Sigmoid colon (tissue), 7 donors: Measurements from ENCODE around the gene CYP8B1. TPM values are rescaled to one million over a fixed set of nuclear protein-coding genes. Genes with fewer than 3 reads are reported as not detected.

Experiments
- DNase-seq: peaks from one replicate; pipeline ENCODE4 v3.0.0-alpha.2; 2019
- H3K27ac ChIP-seq, 4 donors: fragments of 200-600 bp; sonication (generic); one replicate each; pipeline ENCODE4 v1.5.1; 2016 to 2019; ENCODE audit warnings: mild to moderate bottlenecking in 1 of 4
- H3K27me3 ChIP-seq, 3 donors: fragments of 200-600 bp; sonication (generic); one replicate each; pipeline ENCODE4 v1.5.1; 2019; ENCODE audit warnings: mild to moderate bottlenecking in 1 of 3
- H3K36me3 ChIP-seq, 4 donors: fragments of 200-600 bp; sonication (generic); one replicate each; pipeline ENCODE4 v1.5.1; 2016 to 2019
- H3K4me1 ChIP-seq, 4 donors: fragments of 200-600 bp; sonication (generic); one replicate each; pipeline ENCODE4 v1.5.1; 2017 to 2019
- H3K4me3 ChIP-seq, 4 donors: fragments of 200-600 bp; sonication (generic); one replicate each; pipeline ENCODE4 v1.5.1; 2017 to 2019; ENCODE audit warnings: mild to moderate bottlenecking in 2 of 4, moderate library complexity in 1 of 4
- H3K9me3 ChIP-seq, 4 donors: fragments of 200-600 bp in 3 of 4; sonication (generic) in 3 of 4; one replicate each; pipeline versions ENCODE4 v1.5.1 to v1.6.1; 2013 to 2019
- CTCF ChIP-seq, 4 experiments: fragments of 450-650 bp in 3 of 4; fragments of 200-600 bp in 1 of 4; IDR thresholded peaks; one replicate each; pipeline ENCODE4 v1.5.1; 2016 to 2019; ENCODE audit warnings: antibody characterized with exemption in 4 of 4, mild to moderate bottlenecking in 3 of 4, moderate library complexity in 2 of 4
- EP300 ChIP-seq, 4 donors: sonication (generic); formaldehyde crosslinking; IDR thresholded peaks; one replicate each; pipeline ENCODE4 v1.6.1; 2017; ENCODE audit warnings: antibody characterized with exemption in 4 of 4
- POLR2A ChIP-seq, 2 donors: fragments of 450-650 bp; IDR thresholded peaks; one replicate each; pipeline ENCODE4 v1.6.1; 2016; ENCODE audit warnings: antibody characterized with exemption in 2 of 2, mild to moderate bottlenecking in 2 of 2, moderate library complexity in 2 of 2
- POLR2AphosphoS5 ChIP-seq, 4 donors: sonication (generic); formaldehyde crosslinking; IDR thresholded peaks; one replicate each; pipeline ENCODE4 v1.6.1; 2017; ENCODE audit warnings: antibody characterized with exemption in 4 of 4
- WGBS, 2 donors: extraction: QIAGEN DNeasy Blood & Tissue Kit; methylation state at CpG; one replicate each; pipeline ENCODE4 v1.1.7; 2013; 5-methylcytosine and 5-hydroxymethylcytosine counted together
- intact Hi-C: fragments of 100-400 bp; cut with DNase I; formaldehyde crosslinking; loops from one replicate; pipeline ENCODE4 v1.15.1; 2023
- polyA plus RNA-seq, 3 donors: library from polyadenylated mRNA; stranded (reverse); fragments of 200-250 nt; gene quantifications; one replicate each; pipeline ENCODE4 v1.2.3, GENCODE V29; 2013
- total RNA-seq, 4 donors: library from RNA; depleted of rRNA; stranded (reverse); fragments of >200 nt; gene quantifications; one replicate each; pipeline ENCODE4 v1.1.0, GENCODE V29; 2016
- donor health status: healthy with polysubstance abuse.
- donor health status: Bipolar disorder and iron deficiency.
- donor health status: healthy.

The CYP8B1 gene
- total and polyA plus RNA-seq, 7 donors, result under 0.01 TPM; not detected in 6

- TF ChIP-seq POLR2A (IDR thresholded peaks at IDR 0.05) (no peak), CTCF (IDR thresholded peaks at IDR 0.05) (no peak), EP300 (IDR thresholded peaks at IDR 0.05) (no peak), POLR2AphosphoS5 (IDR thresholded peaks at IDR 0.05) (no peak)
- intact Hi-C loops, result no loop called here
- Histone ChIP-seq H3K27me3 (no peaks in the 10 kb centered on the region), H3K4me1 (no peaks in the 10 kb centered on the region), H3K9me3 (no peaks in the 10 kb centered on the region), H3K4me3 (no peak overlapping the region), H3K36me3 (no peaks in the 10 kb centered on the region), H3K27ac (no peak overlapping the region)
- no peak for DNase-seq
Measured at GRCh38 chr3:42895580-42895868, 19.8 kb upstream of the CYP8B1 start.

GRCh38 chr3:42894698-42895579 is 19.3 kb upstream of the CYP8B1 start:
- intact Hi-C loops, result no loop called here
- Histone ChIP-seq H3K27me3 (no peaks in the 10 kb centered on the region), H3K4me3 (no peak overlapping the region), H3K4me1 (no peaks in the 10 kb centered on the region), H3K27ac (no peak overlapping the region), H3K9me3 (no peaks in the 10 kb centered on the region), H3K36me3 (no peaks in the 10 kb centered on the region)
- WGBS, 2 donors, result 18 to 66% methylated on average over 3 of the region's 3 CpGs
- TF ChIP-seq POLR2A (IDR thresholded peaks at IDR 0.05), result no peak
- TF ChIP-seq EP300 (IDR thresholded peaks at IDR 0.05), result no peak
- TF ChIP-seq CTCF (IDR thresholded peaks at IDR 0.05), result no peak
- TF ChIP-seq POLR2AphosphoS5 (IDR thresholded peaks at IDR 0.05), result no peak
- DNase-seq, result no peak

GRCh38 chr3:42892807-42893206 is 17.1 kb upstream of the CYP8B1 start:
- 86 to 87% methylated on average over 1 of the region's 1 CpG for WGBS, 2 donors
- no peak for TF ChIP-seq POLR2AphosphoS5 (IDR thresholded peaks at IDR 0.05)
- no peak for TF ChIP-seq POLR2A (IDR thresholded peaks at IDR 0.05)
- TF ChIP-seq EP300 (IDR thresholded peaks at IDR 0.05), result no peak
- no peak for TF ChIP-seq CTCF (IDR thresholded peaks at IDR 0.05)
- no peaks in the 10 kb centered on the region for H3K9me3 ChIP-seq
- no peaks in the 10 kb centered on the region for H3K4me1 ChIP-seq
- H3K36me3 ChIP-seq, result no peaks in the 10 kb centered on the region
- no peak overlapping the region for H3K27ac ChIP-seq
- no peak overlapping the region for H3K4me3 ChIP-seq
- intact Hi-C loops, result no loop called here
- no peak for DNase-seq
- H3K27me3 ChIP-seq, result no peaks in the 10 kb centered on the region

- Histone ChIP-seq H3K9me3 (no peaks in the 10 kb centered on the region), H3K4me3 (no peak overlapping the region), H3K27me3 (no peaks in the 10 kb centered on the region), H3K27ac (no peak overlapping the region), H3K4me1 (no peaks in the 10 kb centered on the region), H3K36me3 (no peaks in the 10 kb centered on the region)
- no peak for TF ChIP-seq POLR2AphosphoS5 (IDR thresholded peaks at IDR 0.05)
- TF ChIP-seq CTCF (IDR thresholded peaks at IDR 0.05), result no peak
- no peak for TF ChIP-seq EP300 (IDR thresholded peaks at IDR 0.05)
- no peak for TF ChIP-seq POLR2A (IDR thresholded peaks at IDR 0.05)
- no peak for DNase-seq
- intact Hi-C loops, result no loop called here
- 89 to 96% methylated on average over 1 of the region's 1 CpG for WGBS, 2 donors
Measured at GRCh38 chr3:42892169-42892568, 16.5 kb upstream of the CYP8B1 start.

- Histone ChIP-seq H3K27me3 (no peaks in the 10 kb centered on the region), H3K4me1 (no peaks in the 10 kb centered on the region), H3K4me3 (no peak overlapping the region), H3K36me3 (no peaks in the 10 kb centered on the region), H3K9me3 (no peaks in the 10 kb centered on the region), H3K27ac (no peak overlapping the region)
- intact Hi-C loops, result no loop called here
- no peak for TF ChIP-seq POLR2AphosphoS5 (IDR thresholded peaks at IDR 0.05)
- TF ChIP-seq CTCF (IDR thresholded peaks at IDR 0.05), result no peak
- no peak for TF ChIP-seq POLR2A (IDR thresholded peaks at IDR 0.05)
- TF ChIP-seq EP300 (IDR thresholded peaks at IDR 0.05), result no peak
- WGBS, 2 donors, result 39 to 72% methylated on average over 2 of the region's 2 CpGs
- DNase-seq, result no peak
Measured at GRCh38 chr3:42891042-42891441, 15.4 kb upstream of the CYP8B1 start.
